Hindlimb muscle (tissue), 1 donor: ENCODE measurements around the gene BRSK2. TPM values are rescaled to one million over a fixed set of nuclear protein-coding genes. Genes with fewer than 3 reads are reported as not detected.
"Not testable (repeated sequence)": the region's sequence is repeated elsewhere in the genome, so short reads cannot be mapped to it uniquely, and the experiment has no call there.

ENCODE experiments used
- DNase-seq: peaks from one replicate; pipeline ENCODE4 v3.0.0-alpha.2; 2013
- polyA plus RNA-seq: library from polyadenylated mRNA; unstranded; fragments of 120-200 nt; gene quantifications from one replicate; pipeline ENCODE4 v1.2.1, GENCODE V29; 2013; ENCODE audit not compliant: insufficient read length

Gene BRSK2
- polyA plus RNA-seq, 1 donor: 1.1 TPM

DNA sequence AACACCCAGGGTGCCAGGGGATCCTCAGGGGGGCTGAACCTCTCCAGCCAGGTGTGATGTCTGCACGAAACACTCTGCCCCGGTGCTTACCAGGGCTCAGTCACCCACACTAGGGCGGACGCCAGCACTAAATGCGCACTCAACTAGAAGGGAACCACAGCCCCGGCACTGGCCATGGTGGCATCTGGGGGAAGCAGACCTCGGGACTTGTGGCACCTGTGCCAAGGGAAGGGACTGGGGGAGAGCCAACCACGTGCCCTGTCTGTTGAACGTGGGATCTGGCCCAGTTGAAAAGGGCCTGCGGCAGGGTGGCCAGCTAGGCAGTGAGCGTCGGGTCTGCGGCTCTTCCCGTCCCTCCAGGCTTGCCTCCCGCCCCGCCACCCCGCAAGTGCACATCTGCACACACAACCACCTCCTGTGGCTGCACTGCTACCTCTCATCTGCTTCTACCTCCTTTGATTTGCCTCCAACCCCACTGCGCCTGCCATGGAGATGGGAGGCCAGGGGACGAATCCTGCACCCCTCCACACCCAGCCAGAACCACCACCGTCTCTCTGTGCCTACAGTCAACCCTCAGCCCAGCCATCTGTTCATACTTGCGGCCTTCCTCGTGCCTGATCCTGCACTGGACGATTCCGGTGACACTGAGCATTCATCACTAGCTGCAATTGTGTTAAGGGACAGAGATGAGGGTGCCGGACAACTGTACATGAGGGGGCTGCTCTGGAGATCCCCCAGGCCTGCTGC lies 111.9 kb downstream of the BRSK2 start:
- no peak for DNase-seq

- DNase-seq: no peak
Measured at GRCh38 chr11:1502168-1502953, 112.6 kb downstream of the BRSK2 start.

GRCh38 chr11:1502954-1503707 lies 113.4 kb downstream of the BRSK2 start:
- DNase-seq: no peak

DNA sequence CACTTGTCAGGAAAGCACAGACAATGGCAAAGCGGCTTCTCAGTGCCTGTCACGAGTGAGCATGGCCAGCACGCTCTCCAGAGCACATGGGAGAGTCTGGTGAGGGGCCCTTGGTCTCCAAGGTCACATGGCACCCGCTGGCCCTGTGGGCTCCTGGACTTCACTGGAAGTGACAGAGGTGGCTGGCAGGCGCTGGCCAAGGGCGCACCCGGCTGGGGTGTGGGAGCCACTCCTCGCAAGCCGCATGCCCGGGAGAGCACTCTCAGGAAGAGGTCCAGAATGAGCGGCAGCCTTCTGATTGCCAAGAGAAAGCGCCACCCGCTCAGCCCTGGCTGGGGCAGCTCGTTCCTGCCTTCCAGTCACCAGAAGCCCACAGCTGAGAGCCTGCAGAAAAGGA lies 114.0 kb downstream of the BRSK2 start:
- no peak for DNase-seq

- no peak for DNase-seq
Measured at GRCh38 chr11:1504138-1504537, 114.4 kb downstream of the BRSK2 start.

DNA sequence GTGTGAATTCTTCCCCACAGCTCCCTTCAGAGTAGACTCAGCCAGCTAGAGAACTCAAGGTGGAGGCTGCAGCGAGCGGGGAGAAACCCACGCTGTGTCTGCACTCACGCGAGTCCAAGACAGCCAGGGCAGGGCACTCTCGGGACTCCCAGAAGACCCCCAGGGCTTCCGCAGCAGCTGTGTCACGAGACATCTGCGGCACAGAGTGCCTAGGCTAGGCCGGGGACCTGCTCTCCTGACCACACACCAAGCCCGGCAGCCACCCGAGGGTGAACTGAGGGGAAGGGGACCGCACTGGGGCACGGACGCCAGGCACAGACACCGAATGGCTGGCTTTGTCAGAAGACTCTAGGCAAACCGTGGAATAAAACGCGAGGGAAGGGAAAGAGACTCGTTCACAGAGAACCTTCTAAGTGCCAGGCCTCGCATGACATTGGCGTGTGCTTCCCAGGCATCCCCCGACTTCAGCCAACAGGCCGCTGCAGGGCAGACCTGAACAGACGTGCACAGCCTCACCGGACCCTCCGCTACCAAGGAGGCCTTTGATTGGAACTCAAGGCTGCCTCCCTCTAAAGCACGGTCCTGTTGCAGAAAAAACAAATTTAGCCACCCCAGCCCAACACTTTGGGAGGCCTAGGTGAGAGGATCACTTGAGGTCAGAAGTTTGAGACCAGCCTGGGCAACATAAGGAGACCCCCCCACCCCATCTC lies 115.0 kb downstream of the BRSK2 start:
- no peak for DNase-seq

- no peak for DNase-seq
Measured at GRCh38 chr11:1505480-1505879, 115.7 kb downstream of the BRSK2 start.

GRCh38 chr11:1506981-1507380 lies 117.2 kb downstream of the BRSK2 start:
- DNase-seq: no peak

DNA sequence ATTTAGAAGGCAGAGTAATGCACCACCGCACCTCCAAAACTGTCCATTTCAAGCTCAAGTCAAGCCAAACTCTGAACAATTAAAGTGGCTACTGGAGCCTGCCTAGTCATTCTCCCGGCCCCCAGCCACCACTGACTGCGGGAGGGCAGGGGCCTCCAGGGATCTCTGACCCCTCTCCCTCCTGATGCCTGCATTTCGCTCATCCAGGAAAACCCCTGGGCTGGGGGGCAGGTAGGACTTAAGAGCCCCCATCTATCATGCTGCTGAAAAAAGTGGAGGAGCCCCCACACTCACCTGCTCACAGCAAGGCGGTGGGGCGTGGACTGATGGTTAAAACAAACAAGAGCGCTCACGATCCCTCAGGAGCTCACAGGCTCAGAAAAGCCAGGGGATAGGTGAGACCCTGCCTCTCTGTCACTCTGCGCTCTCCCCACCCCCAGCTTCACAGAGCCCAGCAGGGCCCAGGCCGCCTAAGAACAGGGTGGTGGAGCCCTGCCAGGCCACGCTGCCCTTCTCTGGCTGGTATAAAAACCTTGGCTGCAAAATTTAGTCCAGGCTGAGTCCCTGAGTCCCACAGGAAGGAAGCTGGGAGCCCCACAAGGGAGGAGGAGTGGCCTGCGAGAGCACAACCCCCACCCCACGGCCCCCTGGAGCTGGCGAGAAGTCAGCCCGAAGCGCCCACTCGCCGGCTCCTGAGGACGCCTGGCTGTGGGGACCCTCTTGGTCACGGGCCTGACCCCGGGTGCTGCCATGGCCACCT lies 117.8 kb downstream of the BRSK2 start:
- no peak for DNase-seq

- DNase-seq: no peak
Measured at GRCh38 chr11:1508491-1508891, 118.8 kb downstream of the BRSK2 start.

DNA sequence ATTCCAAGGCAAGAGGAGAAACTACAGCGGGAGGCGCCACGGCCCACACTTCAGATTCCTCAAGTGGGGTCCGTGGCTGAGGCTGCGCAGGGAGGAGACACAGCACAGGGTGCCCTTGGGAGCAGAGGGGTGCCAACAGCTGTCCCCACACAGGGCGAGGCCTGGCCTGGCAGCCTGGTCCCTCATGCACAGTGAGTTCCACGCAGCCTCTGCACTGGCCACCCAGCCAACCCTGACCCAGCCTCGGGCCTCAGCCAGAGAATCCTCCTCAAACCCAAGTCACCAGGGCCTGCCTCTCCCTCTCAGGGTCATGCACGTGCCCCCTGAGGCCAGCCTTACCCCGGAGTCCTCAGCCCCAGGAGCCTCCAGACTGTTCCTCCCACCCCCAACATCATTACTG lies 119.3 kb downstream of the BRSK2 start:
- DNase-seq: no peak

- DNase-seq: no peak
Measured at GRCh38 chr11:1509626-1510255, 120.0 kb downstream of the BRSK2 start.

DNA sequence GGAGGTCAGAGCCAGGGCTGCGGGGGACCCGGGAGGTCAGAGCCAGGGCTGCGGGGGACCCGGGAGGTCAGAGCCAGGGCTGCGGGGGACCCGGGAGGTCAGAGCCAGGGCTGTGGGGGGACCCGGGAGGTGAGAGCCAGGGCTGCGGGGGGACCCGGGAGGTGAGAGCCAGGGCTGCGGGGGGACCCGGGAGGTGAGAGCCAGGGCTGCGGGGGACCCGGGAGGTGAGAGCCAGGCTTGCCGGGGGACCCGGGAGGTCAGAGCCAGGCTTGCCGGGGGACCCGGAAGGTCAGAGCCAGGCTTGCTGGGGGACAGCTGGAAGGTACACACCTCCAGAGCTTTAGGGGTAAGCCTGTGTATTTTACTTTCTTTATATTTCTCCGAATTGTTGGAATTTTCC lies 120.6 kb downstream of the BRSK2 start:
- not testable (repeated sequence) for DNase-seq

GRCh38 chr11:1510928-1511327 lies 121.2 kb downstream of the BRSK2 start:
- DNase-seq: no peak

DNA sequence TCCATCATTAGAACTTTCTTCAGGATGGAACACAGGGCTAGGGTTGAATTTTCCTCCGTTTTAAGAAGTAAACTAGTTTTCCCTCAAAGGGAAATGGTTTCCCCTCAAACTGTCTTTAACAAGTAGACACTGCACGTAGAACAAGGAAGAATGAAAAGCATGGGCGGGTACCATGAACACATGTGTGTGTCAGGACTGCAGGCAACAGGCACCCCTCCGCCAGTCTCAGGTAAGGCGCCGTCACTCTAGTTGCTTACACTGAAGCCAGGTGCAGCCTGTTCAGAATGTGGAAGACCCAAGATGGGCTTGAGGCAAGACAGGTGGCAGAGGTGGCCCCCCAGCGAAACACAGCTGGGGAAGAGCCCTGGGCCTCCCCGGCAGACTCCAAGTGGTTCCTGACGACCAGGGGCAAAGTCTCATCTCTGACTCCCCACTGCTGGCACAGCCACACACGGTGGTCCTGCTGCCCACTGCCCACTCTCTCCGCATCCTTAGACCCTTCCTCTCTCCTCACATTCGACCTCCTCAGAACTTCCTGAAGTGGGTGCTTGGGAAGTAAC lies 122.3 kb downstream of the BRSK2 start:
- no peak for DNase-seq

Other genes starting within 250 kb of the BRSK2 start
- not detected for gene MUC5AC, start 232.0 kb upstream of the BRSK2 start, polyA plus RNA-seq
- gene MUC5B, start 166.9 kb upstream of the BRSK2 start, polyA plus RNA-seq: 0.03 TPM
- gene TOLLIP, start 80.3 kb upstream of the BRSK2 start, polyA plus RNA-seq: 33.9 TPM
- 24.8 TPM for gene MOB2, start 96.8 kb downstream of the BRSK2 start, polyA plus RNA-seq
- 28.4 TPM for gene DUSP8, start 182.3 kb downstream of the BRSK2 start, polyA plus RNA-seq
- 1.4 TPM for gene KRTAP5-1, start 195.3 kb downstream of the BRSK2 start, polyA plus RNA-seq
- gene KRTAP5-2, start 208.4 kb downstream of the BRSK2 start, polyA plus RNA-seq: not detected
- gene KRTAP5-3, start 218.5 kb downstream of the BRSK2 start, polyA plus RNA-seq: not detected
- gene KRTAP5-4, start 232.2 kb downstream of the BRSK2 start, polyA plus RNA-seq: not detected
- gene KRTAP5-5, start 239.8 kb downstream of the BRSK2 start, polyA plus RNA-seq: not detected